SK-N-SH treated with all-trans-retinoic acid at 6 μM for 48 hours (cell line): ENCODE data around the gene ATP6AP1.

Experiments used
- ATAC-seq: fragments of 200-7000 bp; cut with Tn5 transposase; 3 replicates; pipeline ENCODE4 v1.9.1; 2020; ENCODE audit warnings: mild to moderate bottlenecking, moderate library complexity
- ARNTL ChIP-seq: fragments of 450-650 bp; formaldehyde crosslinking; IDR thresholded peaks from 2 replicates; pipeline ENCODE4 v1.5.0; 2020; ENCODE audit warnings: low read depth, mild to moderate bottlenecking, moderate library complexity, borderline replicate concordance
- BACH2 ChIP-seq: fragments of 250-450 bp; sonication (Bioruptor Pico); IDR thresholded peaks from 2 replicates; pipeline ENCODE4 v1.9.0; 2021; ENCODE audit warnings: mild to moderate bottlenecking, borderline replicate concordance
- CREB5 ChIP-seq: fragments of 250-450 bp; sonication (Bioruptor Pico); IDR thresholded peaks from 2 replicates; pipeline ENCODE4 v1.5.1; 2020; ENCODE audit warnings: low read depth, mild to moderate bottlenecking, moderate library complexity
- CSDC2 ChIP-seq: fragments of 250-450 bp; sonication (Bioruptor Pico); IDR thresholded peaks from 2 replicates; pipeline ENCODE4 v1.5.0; 2020; ENCODE audit warnings: mild to moderate bottlenecking, moderate library complexity
- GLIS3 ChIP-seq: fragments of 250-450 bp; sonication (Bioruptor Pico); IDR thresholded peaks from 2 replicates; pipeline ENCODE4 v1.5.0; 2020; ENCODE audit warnings: mild to moderate bottlenecking, moderate library complexity
- ISL1 ChIP-seq: fragments of 250-450 bp; sonication (Bioruptor Pico); IDR thresholded peaks from 2 replicates; pipeline ENCODE4 v2.1.2; 2022; ENCODE audit warnings: mild to moderate bottlenecking, moderate library complexity
- PATZ1 ChIP-seq: fragments of 250-450 bp; sonication (Bioruptor Pico); IDR thresholded peaks from 2 replicates; pipeline ENCODE4 v1.8.0; 2020; ENCODE audit warnings: mild to moderate bottlenecking, moderate library complexity, borderline replicate concordance
- POU6F1 ChIP-seq: fragments of 250-450 bp; sonication (Bioruptor Pico); IDR thresholded peaks from 2 replicates; pipeline ENCODE4 v1.8.0; 2021; ENCODE audit warnings: low read depth, mild to moderate bottlenecking, moderate library complexity, borderline replicate concordance
- PPARA ChIP-seq: fragments of 250-450 bp; sonication (Bioruptor Pico); IDR thresholded peaks from 2 replicates; pipeline ENCODE4 v1.5.0; 2020; ENCODE audit warnings: mild to moderate bottlenecking, borderline replicate concordance
- RARB ChIP-seq: fragments of 250-450 bp; sonication (Bioruptor Pico); IDR thresholded peaks from 2 replicates; pipeline ENCODE4 v1.8.0; 2021; ENCODE audit warnings: mild to moderate bottlenecking, moderate library complexity
- SNAI2 ChIP-seq: fragments of 250-450 bp; sonication (Bioruptor Pico); IDR thresholded peaks from 2 replicates; pipeline ENCODE4 v1.5.0; 2020; ENCODE audit warnings: mild to moderate bottlenecking, moderate library complexity
- TCF4 ChIP-seq: fragments of 250-450 bp; sonication (Bioruptor Pico); IDR thresholded peaks from 2 replicates; pipeline ENCODE4 v1.8.0; 2021; ENCODE audit warnings: mild to moderate bottlenecking, moderate library complexity, borderline replicate concordance
- TOX ChIP-seq: fragments of 250-450 bp; sonication (Bioruptor Pico); IDR thresholded peaks from 2 replicates; pipeline ENCODE4 v1.8.0; 2021; ENCODE audit warnings: mild to moderate bottlenecking, moderate library complexity, borderline replicate concordance
- ZC3H10 ChIP-seq: fragments of 250-450 bp; sonication (Bioruptor Pico); IDR thresholded peaks from 2 replicates; pipeline ENCODE4 v1.5.1; 2021; ENCODE audit warnings: mild to moderate bottlenecking, moderate library complexity
- ZFP3 ChIP-seq: fragments of 250-450 bp; sonication (Bioruptor Pico); IDR thresholded peaks from 2 replicates; pipeline ENCODE4 v1.5.0; 2020; ENCODE audit warnings: mild to moderate bottlenecking, moderate library complexity
- ZFP30 ChIP-seq: fragments of 450-650 bp; formaldehyde crosslinking; IDR thresholded peaks from 2 replicates; pipeline ENCODE4 v1.5.0; 2022; ENCODE audit warnings: mild to moderate bottlenecking, moderate library complexity
- ZNF565 ChIP-seq: fragments of 450-650 bp; formaldehyde crosslinking; conservative IDR thresholded peaks from 2 replicates; pipeline ENCODE4 v1.5.0; 2020; ENCODE audit warnings: low read depth, mild to moderate bottlenecking, moderate library complexity
- ZNF70 ChIP-seq: fragments of 450-650 bp; formaldehyde crosslinking; IDR thresholded peaks from 2 replicates; pipeline ENCODE4 v1.5.0; 2020; ENCODE audit warnings: mild to moderate bottlenecking, moderate library complexity
- ZNF8 ChIP-seq: fragments of 450-650 bp; formaldehyde crosslinking; IDR thresholded peaks from 2 replicates; pipeline ENCODE4 v1.5.0; 2020; ENCODE audit warnings: mild to moderate bottlenecking, moderate library complexity
- TF ChIP-seq, protein P1 (sequence below): fragments of 250-450 bp; sonication (Bioruptor Pico); IDR thresholded peaks from 2 replicates; pipeline ENCODE4 v1.5.1; 2021; ENCODE audit warnings: mild to moderate bottlenecking, moderate library complexity
- TF ChIP-seq, protein P2 (sequence below): fragments of 250-450 bp; sonication (Bioruptor Pico); IDR thresholded peaks from 2 replicates; pipeline ENCODE4 v1.5.0; 2020; ENCODE audit warnings: mild to moderate bottlenecking, moderate library complexity

ATP6AP1 gene

DNA sequence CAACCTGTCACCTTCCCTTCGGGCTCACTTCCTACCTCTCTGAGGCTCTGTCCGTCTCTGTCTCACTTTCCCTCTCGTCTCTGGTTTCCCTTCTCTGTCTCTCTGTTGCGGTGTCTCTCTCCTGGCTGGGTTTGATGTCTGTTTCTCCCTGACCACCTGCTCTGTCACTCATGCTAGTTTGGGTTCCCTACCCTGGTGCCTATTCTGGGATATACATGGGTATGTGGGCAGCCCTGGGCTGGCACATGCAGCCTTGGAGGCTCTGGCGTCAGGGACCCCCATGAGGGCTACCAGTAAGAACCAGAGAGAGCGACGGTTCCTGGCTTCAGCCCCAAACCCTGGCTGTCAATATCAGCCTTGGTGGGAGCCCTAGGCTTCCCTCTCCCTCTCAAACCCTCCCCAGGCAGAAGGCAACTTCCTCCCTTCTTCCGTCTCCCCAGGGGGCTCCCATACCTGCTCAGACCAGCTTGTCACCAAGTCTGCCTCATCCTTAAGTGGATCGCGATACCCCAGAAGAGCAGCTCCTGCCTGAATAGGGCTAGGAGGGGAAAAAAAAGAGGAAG lies 19.7 kb upstream of the ATP6AP1 start:
- no peak for TF ChIP-seq CREB5 (CRISPR knock-in tag)
- TF ChIP-seq ZFP3 (CRISPR knock-in tag) = no peak
- TF ChIP-seq ZC3H10 (CRISPR knock-in tag) = no peak
- no peak for TF ChIP-seq TCF4
- TF ChIP-seq ZNF565 (CRISPR knock-in tag) = no peak
- TF ChIP-seq ISL1 (CRISPR knock-in tag) = no peak
- TF ChIP-seq BACH2 (CRISPR knock-in tag) = no peak
- no peak for TF ChIP-seq POU6F1
- TF ChIP-seq RARB = no peak
- TF ChIP-seq, protein P1, sequence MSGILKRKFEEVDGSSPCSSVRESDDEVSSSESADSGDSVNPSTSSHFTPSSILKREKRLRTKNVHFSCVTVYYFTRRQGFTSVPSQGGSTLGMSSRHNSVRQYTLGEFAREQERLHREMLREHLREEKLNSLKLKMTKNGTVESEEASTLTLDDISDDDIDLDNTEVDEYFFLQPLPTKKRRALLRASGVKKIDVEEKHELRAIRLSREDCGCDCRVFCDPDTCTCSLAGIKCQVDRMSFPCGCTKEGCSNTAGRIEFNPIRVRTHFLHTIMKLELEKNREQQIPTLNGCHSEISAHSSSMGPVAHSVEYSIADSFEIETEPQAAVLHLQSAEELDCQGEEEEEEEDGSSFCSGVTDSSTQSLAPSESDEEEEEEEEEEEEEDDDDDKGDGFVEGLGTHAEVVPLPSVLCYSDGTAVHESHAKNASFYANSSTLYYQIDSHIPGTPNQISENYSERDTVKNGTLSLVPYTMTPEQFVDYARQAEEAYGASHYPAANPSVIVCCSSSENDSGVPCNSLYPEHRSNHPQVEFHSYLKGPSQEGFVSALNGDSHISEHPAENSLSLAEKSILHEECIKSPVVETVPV (CRISPR knock-in tag) = no peak
- no peak for TF ChIP-seq GLIS3 (CRISPR knock-in tag)
- TF ChIP-seq ZNF8 (CRISPR knock-in tag) = no peak
- no peak for TF ChIP-seq TOX (CRISPR knock-in tag)
- no peak for TF ChIP-seq PATZ1
- TF ChIP-seq ARNTL = no peak
- no peak for TF ChIP-seq CSDC2
- no peak for TF ChIP-seq ZFP30
- TF ChIP-seq SNAI2 (CRISPR knock-in tag) = no peak
- TF ChIP-seq, all 23 proteins: peak for 0

DNA sequence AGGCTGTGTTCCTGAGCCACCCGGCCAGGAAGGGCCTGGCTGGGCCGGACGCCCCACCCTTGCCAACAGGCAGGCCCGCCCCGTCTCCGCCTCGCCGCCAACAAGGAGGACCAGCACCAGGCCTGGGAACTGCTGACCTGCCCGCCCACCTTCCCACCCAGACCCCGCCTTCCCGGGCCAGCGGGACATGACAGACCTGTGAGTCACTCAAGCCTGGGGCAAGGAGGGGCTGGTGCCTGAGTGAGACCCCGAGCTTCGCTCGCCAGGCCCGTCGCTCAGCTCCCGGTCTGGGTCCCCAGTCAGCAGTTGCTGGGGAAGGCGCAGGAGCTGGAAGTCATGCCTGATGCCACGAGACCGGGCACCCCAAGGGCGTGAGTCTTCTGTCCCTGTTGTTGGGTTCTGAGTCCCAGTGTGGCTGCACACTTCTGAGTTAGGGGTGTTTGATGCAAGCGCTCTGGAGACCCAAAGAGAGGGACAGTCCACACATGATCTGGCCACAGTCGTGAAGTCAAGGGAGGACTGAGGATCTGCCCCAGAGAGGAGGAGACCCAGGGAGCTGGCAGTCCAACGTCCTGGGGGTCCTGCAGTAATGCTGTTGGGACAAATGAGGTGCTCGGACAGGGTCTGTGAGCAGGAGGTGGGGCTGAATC lies 19.1 kb upstream of the ATP6AP1 start, which contains the start of gene DNASE1L1:
TSS of gene DNASE1L1 (minus strand) at position 33 of the 650 bp plus-strand sequence. CDS start 3,686 bp downstream, outside the sequence.
- ATAC-seq = peak; percentile 88
- TF ChIP-seq ZNF70 (CRISPR knock-in tag) (no peak), ZNF565 (CRISPR knock-in tag) (no peak), CSDC2 (no peak), ZFP3 (CRISPR knock-in tag) (no peak), PATZ1 (no peak), PPARA (no peak), TOX (CRISPR knock-in tag) (no peak), BACH2 (CRISPR knock-in tag) (no peak), ZNF8 (CRISPR knock-in tag) (no peak), ARNTL (no peak), ISL1 (CRISPR knock-in tag) (no peak), RARB (no peak)

More for the DNA sequence above, 19.7 kb upstream of the ATP6AP1 start:
- peak; percentile 2; the same call in 2 of the 3 replicates for ATAC-seq

GRCh38 chrX:154411981-154412340 lies 16.5 kb upstream of the ATP6AP1 start:
- TF ChIP-seq, protein P2, sequence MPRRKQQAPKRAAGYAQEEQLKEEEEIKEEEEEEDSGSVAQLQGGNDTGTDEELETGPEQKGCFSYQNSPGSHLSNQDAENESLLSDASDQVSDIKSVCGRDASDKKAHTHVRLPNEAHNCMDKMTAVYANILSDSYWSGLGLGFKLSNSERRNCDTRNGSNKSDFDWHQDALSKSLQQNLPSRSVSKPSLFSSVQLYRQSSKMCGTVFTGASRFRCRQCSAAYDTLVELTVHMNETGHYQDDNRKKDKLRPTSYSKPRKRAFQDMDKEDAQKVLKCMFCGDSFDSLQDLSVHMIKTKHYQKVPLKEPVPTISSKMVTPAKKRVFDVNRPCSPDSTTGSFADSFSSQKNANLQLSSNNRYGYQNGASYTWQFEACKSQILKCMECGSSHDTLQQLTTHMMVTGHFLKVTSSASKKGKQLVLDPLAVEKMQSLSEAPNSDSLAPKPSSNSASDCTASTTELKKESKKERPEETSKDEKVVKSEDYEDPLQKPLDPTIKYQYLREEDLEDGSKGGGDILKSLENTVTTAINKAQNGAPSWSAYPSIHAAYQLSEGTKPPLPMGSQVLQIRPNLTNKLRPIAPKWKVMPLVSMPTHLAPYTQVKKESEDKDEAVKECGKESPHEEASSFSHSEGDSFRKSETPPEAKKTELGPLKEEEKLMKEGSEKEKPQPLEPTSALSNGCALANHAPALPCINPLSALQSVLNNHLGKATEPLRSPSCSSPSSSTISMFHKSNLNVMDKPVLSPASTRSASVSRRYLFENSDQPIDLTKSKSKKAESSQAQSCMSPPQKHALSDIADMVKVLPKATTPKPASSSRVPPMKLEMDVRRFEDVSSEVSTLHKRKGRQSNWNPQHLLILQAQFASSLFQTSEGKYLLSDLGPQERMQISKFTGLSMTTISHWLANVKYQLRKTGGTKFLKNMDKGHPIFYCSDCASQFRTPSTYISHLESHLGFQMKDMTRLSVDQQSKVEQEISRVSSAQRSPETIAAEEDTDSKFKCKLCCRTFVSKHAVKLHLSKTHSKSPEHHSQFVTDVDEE (CRISPR knock-in tag) = no peak
- ATAC-seq = peak; percentile 75
